HepG2 (cell line): ENCODE measurements around the gene DEDD2. TPM values are rescaled to one million over a fixed set of nuclear protein-coding genes. Genes with fewer than 3 reads are reported as not detected.

Source experiments
- ATAC-seq: fragments of 200-7000 bp; cut with Tn5 transposase; 3 replicates; pipeline ENCODE4 v1.9.1; 2020; ENCODE audit warnings: mild to moderate bottlenecking, moderate library complexity
- BruUV-seq: library from RNA; stranded (reverse); fragments of 400-500 nt; replicated peaks from 2 replicates; lab custom pipeline; 2021; lab: Mats Ljungman, UMichigan
- CTCF ChIA-PET: fragments of 300-600 bp; formaldehyde crosslinking; extraction: SDS; loops from one replicate; lab custom pipeline; 2021; ENCODE audit warnings: low total read pairs, inconsistent platforms, low intra/inter-chr PET ratio; lab: Yijun Ruan, JAX
- POLR2A ChIA-PET: fragments of 350-600 bp; sonication (Branson Sonifier 250); formaldehyde crosslinking; loops from one replicate; lab custom pipeline; 2020; ENCODE audit warnings: antibody characterized with exemption, inconsistent platforms; lab: Yijun Ruan, JAX
- DNase-seq: peaks from one replicate; pipeline ENCODE4 v3.0.0-alpha.2; 2015; ENCODE audit warnings: low spot score
- FAIRE-seq: peaks from 3 replicates; lab custom pipeline; 2011; peaks lifted over from hg19 to GRCh38; lab: Jason Lieb, UNC
- H2AFZ ChIP-seq: one replicate; pipeline ENCODE4 v1.6.1; 2011; ENCODE audit warnings: low read length, inconsistent platforms
- H3K27ac ChIP-seq: fragments of 300-600 bp; 3 replicates; pipeline ENCODE4 v1.8.0; 2011; ENCODE audit warnings: mixed run types, mild to moderate bottlenecking, mixed read lengths, low read length, inconsistent platforms; ENCODE audit not compliant: insufficient read depth; ENCODE audit errors: extremely low read length
- H3K27me3 ChIP-seq, 2 experiments: fragments of 200-600 bp in 1 of 2; 2 replicates in 1 of 2; 3 replicates in 1 of 2; pipeline versions ENCODE4 v1.6.0 to v1.8.0; 2011; ENCODE audit warnings: low read length in 2 of 2, mild to moderate bottlenecking in 2 of 2, moderate library complexity in 2 of 2, inconsistent platforms in 1 of 2; ENCODE audit not compliant: insufficient read depth in 2 of 2, control insufficient read depth in 1 of 2
- H3K36me3 ChIP-seq, 2 experiments: fragments of 200-600 bp in 1 of 2; replicated peaks in 1 of 2; 2 replicates in 1 of 2; 3 replicates in 1 of 2; pipeline versions ENCODE4 v1.5.1 to v1.8.0; 2011; ENCODE audit warnings: low read length in 2 of 2, inconsistent platforms in 1 of 2; ENCODE audit not compliant: insufficient read depth in 2 of 2, control insufficient read depth in 1 of 2
- H3K4me1 ChIP-seq: 2 replicates; pipeline ENCODE4 v1.5.1; 2012; ENCODE audit warnings: low read length, inconsistent platforms; ENCODE audit not compliant: insufficient read depth
- H3K4me2 ChIP-seq: 2 replicates; pipeline ENCODE4 v1.6.0; 2011; ENCODE audit warnings: low read depth, low read length, inconsistent platforms
- H3K4me3 ChIP-seq, 3 experiments: fragments of 200-600 bp in 1 of 3; sonication (generic), shearing (Covaris generic) in 1 of 3; replicated peaks in 1 of 3; 2 replicates each; pipeline ENCODE4 v1.5.1; 2011 to 2016; ENCODE audit warnings: low read length in 3 of 3, inconsistent platforms in 2 of 3, low read depth in 2 of 3, mild to moderate bottlenecking in 2 of 3, control low read depth in 1 of 3, mixed read lengths in 1 of 3; ENCODE audit not compliant: insufficient read depth in 1 of 3
- H3K79me2 ChIP-seq: one replicate; pipeline ENCODE4 v1.6.1; 2011; ENCODE audit warnings: low read length, inconsistent platforms; ENCODE audit not compliant: insufficient read depth
- H3K9ac ChIP-seq: 2 replicates; pipeline ENCODE4 v1.6.0; 2011; ENCODE audit warnings: mild to moderate bottlenecking, low read depth, low read length, inconsistent platforms; ENCODE audit not compliant: insufficient read depth
- H3K9me3 ChIP-seq: 2 replicates; pipeline ENCODE4 v1.5.1; 2012; ENCODE audit warnings: mild to moderate bottlenecking, low read length
- H4K20me1 ChIP-seq: 2 replicates; pipeline ENCODE4 v1.6.0; 2011; ENCODE audit warnings: inconsistent platforms, mild to moderate bottlenecking, low read length, moderate library complexity; ENCODE audit not compliant: insufficient read depth
- AGO1 ChIP-seq: fragments of 200-400 bp; formaldehyde crosslinking; IDR thresholded peaks from 2 replicates; pipeline ENCODE4 v1.6.1; 2017; ENCODE audit warnings: mild to moderate bottlenecking, low read depth, low read length, moderate library complexity; ENCODE audit not compliant: poor library complexity, severe bottlenecking
- POLR2A ChIP-seq, 2 experiments: IDR thresholded peaks; 2 replicates each; pipeline ENCODE4 v1.6.1; 2011; ENCODE audit warnings: low read depth in 2 of 2, low read length in 2 of 2, mild to moderate bottlenecking in 1 of 2, moderate library complexity in 1 of 2; ENCODE audit not compliant: insufficient read depth in 1 of 2
- TRAFD1 ChIP-seq: sonication (generic); formaldehyde crosslinking; IDR thresholded peaks from 2 replicates; pipeline ENCODE4 v1.5.1; 2020; ENCODE audit warnings: missing genetic modification reagents, mild to moderate bottlenecking, borderline replicate concordance
- ZNF558 ChIP-seq: sonication (generic); formaldehyde crosslinking; IDR thresholded peaks from 2 replicates; pipeline ENCODE4 v1.9.0; 2022; ENCODE audit warnings: mild to moderate bottlenecking, missing genetic modification reagents, borderline replicate concordance
- WGBS: methylation state at CpG from one replicate; pipeline ENCODE4 v1.1.6; 2017; ENCODE audit warnings: low lambda C conversion rate; 5-methylcytosine and 5-hydroxymethylcytosine counted together
- in situ Hi-C: cut with HindIII; loops from 2 replicates; pipeline ENCODE4 v1.10.0; 2017; ENCODE audit warnings: low pct_unique_long_range_greater_than_20kb; ENCODE audit not compliant: extremely low pct_ligation_motif_present
- intact Hi-C: fragments of 100-400 bp; cut with micrococcal nuclease; formaldehyde crosslinking; loops from one replicate; pipeline ENCODE4 v1.10.0; 2022; ENCODE audit not compliant: unreplicated experiment
- polyA plus RNA-seq, 8 experiments: library from polyadenylated mRNA; depleted of rRNA in 3 of 8; stranded (reverse) in 7 of 8; unstranded in 1 of 8; fragments of >200 nt; fragmentation: Illumina TruSeq in 4 of 8; extraction: Trizol in 4 of 8; gene quantifications; 2 replicates each; pipeline versions ENCODE4 v1.2.1 to v1.2.3, GENCODE V29; 2011 to 2016; ENCODE audit warnings: low read depth in 4 of 8, missing spikeins in 1 of 8, mixed read lengths in 1 of 8; ENCODE audit not compliant: insufficient read depth in 1 of 8
- total RNA-seq, 5 experiments: library from RNA; depleted of rRNA; stranded (reverse); fragments of >200 nt; fragmentation: Illumina TruSeq; extraction: Trizol; gene quantifications; 2 replicates each; pipeline ENCODE4 v1.2.3, GENCODE V29; 2016; ENCODE audit warnings: low read depth in 1 of 5

Gene DEDD2
- total and polyA plus RNA-seq, 2 of the 13 experiments (the other 11 are each of a cell fraction or from before 2014, with no cell fraction given): 19.2 to 24.7 TPM

- no peak for TF ChIP-seq TRAFD1 (CRISPR knock-in tag)
These were observed 12.8 kb downstream of the DEDD2 start (continued) for GRCh38 chr19:42204664-42205063.

GRCh38 chr19:42203700-42204099, 13.8 kb downstream of the DEDD2 start:
- BruUV-seq: no TSS peak
- no peak overlapping the region for H3K9ac ChIP-seq
- no peak for DNase-seq
- no peak for FAIRE-seq
- no peak for ATAC-seq
- CTCF ChIA-PET: no interaction called here
- H2AFZ ChIP-seq: no peak overlapping the region
- H3K79me2 ChIP-seq: peaks cover 16% of the 10 kb centered on the region
- in situ Hi-C loops (no loop called here), intact Hi-C loops (no loop called here)
- H3K27me3 ChIP-seq: no peaks in the 10 kb centered on the region; a peak in 1 of 5 replicates
- H3K9me3 ChIP-seq: no peaks in the 10 kb centered on the region
- no CpG with 5 or more reads among the region's 2 CpGs for WGBS
- H4K20me1 ChIP-seq: peaks cover 27% of the 10 kb centered on the region
- peaks cover 48 to 89% of the 10 kb centered on the region in 2 experiments for H3K36me3 ChIP-seq
- no peak overlapping the region for H3K4me3 ChIP-seq
- H3K4me1 ChIP-seq: no peaks in the 10 kb centered on the region
- POLR2A ChIA-PET: no interaction called here
- no peak overlapping the region for H3K27ac ChIP-seq
- peak; percentile 72 for TF ChIP-seq AGO1
- no peak for TF ChIP-seq ZNF558
- TF ChIP-seq POLR2A (IDR thresholded peaks at IDR 0.05; ENCODE audit: insufficient read depth in 1 of 2, low read depth in 2 of 2, low read length in 2 of 2): 0 out of 4 replicates have a peak, but pooled peaks of 1 of the 2 experiments have one; percentile 19
- H3K4me2 ChIP-seq: no peak overlapping the region
